HG02970 (cell line): Measurements from ENCODE around the gene OR51F1.
"Not testable (repeated sequence)": the region's sequence is repeated elsewhere in the genome, so short reads cannot be mapped to it uniquely, and the experiment has no call there.

Experiments used
- ATAC-seq: cut with Tn5 transposase; IDR thresholded peaks from one replicate; pipeline ENCODE4 v1.9.1; 2021; ENCODE audit warnings: mild to moderate bottlenecking, moderate library complexity, moderate number of reproducible peaks; ENCODE audit not compliant: unreplicated experiment, low FRiP score

The OR51F1 gene

GRCh38 chr11:4769838-4770237, at the start of gene OR51F1:
OR51F1 (minus strand) TSS chr11:4769938; CDS start chr11:4769938, 0 bp downstream.
- no peak for ATAC-seq

- ATAC-seq: no peak
Measured at GRCh38 chr11:4809246-4809645, 39.5 kb upstream of the OR51F1 start.

- ATAC-seq: no peak
Measured at GRCh38 chr11:4808476-4808875, 38.7 kb upstream of the OR51F1 start.

GRCh38 chr11:4804280-4804679, 34.5 kb upstream of the OR51F1 start, which contains the start of gene OR52R1:
OR52R1 (minus strand) TSS chr11:4804380; CDS start chr11:4804380, 0 bp downstream.
- no peak for ATAC-seq

- ATAC-seq: not testable (repeated sequence)
Measured at GRCh38 chr11:4801316-4801715, 31.6 kb upstream of the OR51F1 start.

GRCh38 chr11:4798427-4799183, 28.9 kb upstream of the OR51F1 start:
- no peak for ATAC-seq

- ATAC-seq: no peak
Measured at GRCh38 chr11:4797206-4797605, 27.5 kb upstream of the OR51F1 start.

- no peak for ATAC-seq
Measured at GRCh38 chr11:4782454-4782853, 12.7 kb upstream of the OR51F1 start.

GRCh38 chr11:4768094-4768493, 1.6 kb downstream of the OR51F1 start:
- no peak for ATAC-seq

- no peak for ATAC-seq
Measured at GRCh38 chr11:4766420-4767043, 3.2 kb downstream of the OR51F1 start.

GRCh38 chr11:4763096-4763495, 6.6 kb downstream of the OR51F1 start:
- no peak for ATAC-seq

- no peak for ATAC-seq
Measured at GRCh38 chr11:4751201-4751600, 18.5 kb downstream of the OR51F1 start.

- ATAC-seq: no peak
Measured at GRCh38 chr11:4748438-4748837, 21.3 kb downstream of the OR51F1 start.

- no peak for ATAC-seq
Measured at GRCh38 chr11:4740735-4741134, 29.0 kb downstream of the OR51F1 start.

- no peak for ATAC-seq
Measured at GRCh38 chr11:4727171-4727570, 42.6 kb downstream of the OR51F1 start.

GRCh38 chr11:4722616-4723534, 46.9 kb downstream of the OR51F1 start:
- not testable (repeated sequence) for ATAC-seq
